AG04449 (cell line): ENCODE measurements around the gene SMPDL3A.

Experiments used
- CTCF ChIA-PET: fragments of 350-600 bp; formaldehyde crosslinking; extraction: SDS; loops from one replicate; lab custom pipeline; 2021; ENCODE audit warnings: antibody characterized with exemption; lab: Yijun Ruan, JAX
- POLR2A ChIA-PET: fragments of 400-600, 350-600 bp; formaldehyde crosslinking; extraction: SDS; loops from one replicate; lab custom pipeline; 2020; ENCODE audit warnings: antibody characterized with exemption, inconsistent platforms; lab: Yijun Ruan, JAX
- DNase-seq: peaks from one replicate; pipeline ENCODE4 v3.0.0-alpha.2; 2010; ENCODE audit warnings: low read depth, low spot score
- H3K4me3 ChIP-seq: 2 replicates; pipeline ENCODE4 v1.5.1; 2011; ENCODE audit warnings: low read depth, mild to moderate bottlenecking, control low read depth, low read length
- TF ChIP-seq, protein P1 (sequence below): IDR thresholded peaks from one replicate; pipeline ENCODE4 v1.5.1; 2011; ENCODE audit warnings: mild to moderate bottlenecking, moderate library complexity, low read length, control low read depth, inconsistent platforms; ENCODE audit not compliant: insufficient read depth; ENCODE audit errors: missing control alignments

The SMPDL3A gene

DNA sequence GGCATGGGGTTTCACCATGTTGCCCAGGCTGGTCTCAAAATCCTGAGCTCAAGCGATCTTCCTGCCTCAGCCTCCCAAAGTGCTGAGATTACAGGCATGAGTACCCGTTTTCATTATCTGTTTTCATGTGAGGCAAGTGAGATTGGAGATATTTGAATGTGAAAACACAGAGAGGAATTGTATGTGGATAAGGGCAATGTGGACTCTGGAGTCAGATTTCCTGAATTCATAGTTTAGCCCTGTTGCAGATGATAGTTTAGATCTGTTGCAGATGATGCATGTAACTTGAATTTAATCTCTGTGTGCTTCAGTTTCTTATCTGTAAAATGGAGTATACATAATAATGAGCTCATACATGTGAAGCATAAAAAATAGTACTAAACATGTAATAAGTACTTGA, 3.7 kb downstream of the SMPDL3A start:
- TF ChIP-seq, protein P1, sequence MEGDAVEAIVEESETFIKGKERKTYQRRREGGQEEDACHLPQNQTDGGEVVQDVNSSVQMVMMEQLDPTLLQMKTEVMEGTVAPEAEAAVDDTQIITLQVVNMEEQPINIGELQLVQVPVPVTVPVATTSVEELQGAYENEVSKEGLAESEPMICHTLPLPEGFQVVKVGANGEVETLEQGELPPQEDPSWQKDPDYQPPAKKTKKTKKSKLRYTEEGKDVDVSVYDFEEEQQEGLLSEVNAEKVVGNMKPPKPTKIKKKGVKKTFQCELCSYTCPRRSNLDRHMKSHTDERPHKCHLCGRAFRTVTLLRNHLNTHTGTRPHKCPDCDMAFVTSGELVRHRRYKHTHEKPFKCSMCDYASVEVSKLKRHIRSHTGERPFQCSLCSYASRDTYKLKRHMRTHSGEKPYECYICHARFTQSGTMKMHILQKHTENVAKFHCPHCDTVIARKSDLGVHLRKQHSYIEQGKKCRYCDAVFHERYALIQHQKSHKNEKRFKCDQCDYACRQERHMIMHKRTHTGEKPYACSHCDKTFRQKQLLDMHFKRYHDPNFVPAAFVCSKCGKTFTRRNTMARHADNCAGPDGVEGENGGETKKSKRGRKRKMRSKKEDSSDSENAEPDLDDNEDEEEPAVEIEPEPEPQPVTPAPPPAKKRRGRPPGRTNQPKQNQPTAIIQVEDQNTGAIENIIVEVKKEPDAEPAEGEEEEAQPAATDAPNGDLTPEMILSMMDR: no peak
- CTCF ChIA-PET: interaction anchor here (0.8 to 5.7 kb wide), 7 partner anchors 9 to 66 kb away, joined by 3 to 26 read pairs (median 6); no protein-coding TSS in a partner anchor
- no peak for DNase-seq
- no peak overlapping the region for H3K4me3 ChIP-seq
- POLR2A ChIA-PET: no interaction called here

DNA sequence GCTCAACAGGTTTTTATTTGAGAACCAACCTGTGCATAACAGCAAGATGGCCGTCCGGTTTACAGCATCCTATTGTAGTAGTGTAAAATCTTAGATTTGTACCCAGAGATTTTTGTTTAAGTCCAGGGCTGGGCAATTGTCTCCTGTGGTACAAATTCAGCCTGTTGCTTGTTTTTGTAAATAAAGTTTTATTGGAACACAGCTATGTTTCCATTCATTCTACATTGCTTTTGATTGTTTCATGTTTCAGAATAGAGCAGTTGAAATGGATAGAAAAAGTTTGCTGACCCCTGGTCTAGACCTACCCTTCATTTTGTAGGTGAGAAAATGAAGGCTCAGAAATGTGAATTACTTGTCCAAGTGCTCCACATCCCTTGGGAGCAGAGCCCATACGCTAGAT, 8.5 kb downstream of the SMPDL3A start:
- TF ChIP-seq, protein P1: no peak
- ChIA-PET CTCF (interaction anchor here (0.6 to 1.6 kb wide), 2 partner anchors 8 to 66 kb away, joined by 3 read pairs; partner anchors contain the start of gene SMPDL3A), POLR2A (interaction anchor here (0.6 to 1.4 kb wide), 2 partner anchors 8 to 11 kb away, joined by 7 to 13 read pairs; partner anchors contain the start of gene SMPDL3A)
- H3K4me3 ChIP-seq: no peak overlapping the region
- no peak for DNase-seq

DNA sequence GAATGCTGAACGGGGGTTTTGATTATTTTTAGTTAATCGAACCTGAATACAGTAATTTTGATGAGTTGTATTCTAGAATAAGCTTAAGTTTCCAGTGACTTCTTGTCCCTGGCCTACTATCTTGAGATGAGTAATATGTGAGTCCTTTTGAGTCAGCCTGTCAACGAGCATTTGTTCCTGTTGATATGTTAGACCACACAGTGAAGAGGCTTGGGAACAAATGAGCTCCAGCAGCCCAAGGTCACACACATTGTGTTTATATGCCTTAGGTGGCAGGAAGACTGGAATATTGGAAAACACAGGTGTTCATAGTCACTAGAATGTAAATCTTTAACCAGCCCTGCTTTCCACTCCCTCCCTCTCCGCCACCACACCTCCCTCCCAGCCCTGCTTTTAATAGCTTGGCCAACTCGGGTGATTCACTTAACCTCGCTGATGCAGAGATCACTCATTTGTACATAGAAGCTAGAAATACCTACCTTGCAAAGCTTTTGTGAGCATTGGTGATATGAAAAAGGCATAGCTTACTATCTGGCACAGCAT, 9.1 kb downstream of the SMPDL3A start:
- TF ChIP-seq, protein P1: no peak
- ChIA-PET CTCF (interaction anchor here (1.0 to 1.7 kb wide), 5 partner anchors 9 to 71 kb away, joined by 3 to 24 read pairs (median 4); partner anchors contain the start of gene SMPDL3A), POLR2A (interaction anchor here (0.6 to 1.4 kb wide), 2 partner anchors 9 to 11 kb away, joined by 7 to 13 read pairs; partner anchors contain the start of gene SMPDL3A)
- no peak for DNase-seq
- H3K4me3 ChIP-seq: no peak overlapping the region

DNA sequence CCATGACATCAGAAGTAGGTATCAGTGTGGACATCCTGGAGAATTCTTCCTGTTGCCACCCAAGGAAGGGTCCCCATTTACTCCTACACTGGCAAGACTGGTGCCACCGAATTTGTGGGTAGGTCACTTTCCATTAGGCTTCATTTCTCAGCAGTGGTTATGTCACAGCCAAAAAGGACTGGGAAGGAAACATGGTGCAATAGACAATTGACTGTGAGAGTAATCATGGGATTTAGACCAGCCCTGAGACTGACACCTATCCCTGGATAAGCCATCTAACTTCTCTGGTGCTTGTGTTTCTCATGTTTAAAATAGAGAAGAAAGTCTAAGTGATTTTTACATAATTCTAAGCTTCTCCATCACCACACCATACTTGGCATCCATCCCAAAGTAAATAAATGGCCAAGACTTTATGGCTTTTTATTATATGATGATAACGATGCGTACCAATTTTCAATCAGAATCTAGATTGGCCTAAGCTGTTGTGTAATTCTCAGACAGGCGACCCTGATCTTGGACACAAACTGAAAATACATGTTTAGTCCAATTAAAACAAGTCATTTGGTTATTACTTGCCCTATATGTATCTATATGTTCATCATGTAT, 10.2 kb downstream of the SMPDL3A start:
- no peak for DNase-seq
- TF ChIP-seq, protein P1: no peak
- no peak overlapping the region for H3K4me3 ChIP-seq
- ChIA-PET CTCF (interaction anchor here (1.0 to 4.0 kb wide), 7 partner anchors 10 to 72 kb away, joined by 3 to 34 read pairs (median 5); partner anchors contain the start of gene SMPDL3A), POLR2A (no interaction called here)

DNA sequence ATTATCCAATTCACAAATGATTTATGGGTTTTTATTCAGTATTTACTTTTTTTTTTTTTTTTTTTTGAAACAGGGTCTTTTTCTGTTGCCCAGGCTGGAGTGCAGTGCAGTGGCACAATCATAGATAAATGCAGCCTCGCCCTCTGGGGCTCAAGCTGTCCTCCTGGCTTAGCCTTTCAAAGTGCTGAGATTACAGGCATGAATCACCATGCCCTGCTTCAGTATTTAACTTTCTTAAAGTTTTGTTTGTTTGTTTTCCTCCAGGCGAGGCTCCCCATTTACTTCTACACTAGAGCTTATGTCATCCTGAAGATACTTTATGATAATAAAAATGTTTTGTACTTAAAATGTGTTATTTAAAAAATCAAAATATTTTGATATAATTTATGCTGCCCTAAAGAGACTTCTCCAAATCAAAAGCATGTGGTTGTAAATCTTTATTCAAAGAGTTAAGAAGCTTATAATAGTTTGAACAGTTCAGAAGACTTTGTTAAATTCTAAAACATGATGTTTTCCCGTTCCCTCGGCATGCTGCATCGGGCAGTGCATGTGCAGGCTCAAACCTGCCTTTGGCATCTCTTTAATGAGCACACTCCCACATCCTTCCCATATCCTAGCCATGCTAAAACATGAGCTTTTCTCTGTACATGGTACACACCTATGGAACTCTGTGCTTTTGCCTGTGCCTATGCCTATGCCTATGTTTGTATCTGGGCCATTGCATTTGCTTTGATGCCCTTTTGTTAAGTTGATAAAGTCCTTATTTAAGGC, 11.0 kb downstream of the SMPDL3A start:
- no peak overlapping the region for H3K4me3 ChIP-seq
- no peak for DNase-seq
- ChIA-PET POLR2A (no interaction called here), CTCF (interaction anchor here (0.7 to 4.0 kb wide), 5 partner anchors 11 to 308 kb away, joined by 3 to 34 read pairs (median 4); partner anchors contain the start of gene SMPDL3A)
- TF ChIP-seq, protein P1: no peak
